ENCODE measurements around the gene COX7A2.
A peak's percentile ranks its signal among the peaks of the same experiment; 100 is the strongest.

The COX7A2 gene

DNA sequence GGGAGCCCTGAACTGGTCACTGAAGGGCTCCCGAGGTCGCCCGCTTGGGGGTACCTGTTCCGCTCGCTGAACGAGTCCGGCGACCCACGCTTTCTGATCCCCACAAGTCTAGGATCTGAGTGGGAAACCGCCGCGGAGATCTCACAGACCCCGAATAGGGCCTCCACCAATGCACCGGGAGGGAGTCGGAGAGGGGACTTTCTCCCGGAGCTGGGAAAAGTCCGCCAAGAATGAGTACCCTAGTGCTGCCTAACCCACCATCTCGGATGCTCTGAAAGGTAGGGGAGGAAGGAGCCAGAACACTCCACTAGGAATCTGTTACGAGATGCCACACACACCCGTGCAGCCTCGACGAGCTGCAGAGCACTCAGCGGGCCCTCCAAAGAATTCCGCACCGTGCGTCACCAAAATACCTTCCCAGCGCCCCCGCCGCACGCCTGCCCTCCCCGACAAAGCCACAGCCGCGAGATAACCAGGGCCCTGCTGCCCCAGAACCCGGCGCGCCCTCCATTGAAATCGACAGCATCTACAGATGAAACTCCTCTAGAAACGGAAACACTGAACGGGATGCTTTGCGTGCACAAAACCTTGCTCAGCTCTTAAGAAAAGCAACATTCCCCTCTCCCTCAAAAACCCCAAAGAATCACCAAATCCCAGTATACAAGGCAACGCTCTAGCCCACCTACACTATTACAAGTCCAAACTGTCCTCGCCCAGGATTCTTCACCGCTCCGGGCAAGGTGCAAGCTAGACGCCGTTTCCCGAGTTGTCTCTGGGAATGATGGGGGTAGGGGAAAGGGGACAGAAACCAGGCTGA is 38.4 kb downstream of the COX7A2 start:
- Mint-ChIP-seq H3K9me3 (no peaks in the 10 kb centered on the region), H3K27ac (no peak overlapping the region), H3K4me1 (peaks cover 55% of the 10 kb centered on the region), H3K4me3 (peak overlapping the region; percentile 66), H3K27me3 (peaks cover 84% of the 10 kb centered on the region), H3K36me3 (ENCODE audit: low read depth) (no peaks in the 10 kb centered on the region)
- ATAC-seq = peak; percentile 3
- peak; percentile 27 for DNase-seq

- peaks cover 55% of the 10 kb centered on the region for H3K4me1 Mint-ChIP-seq
- H3K4me3 Mint-ChIP-seq = peak overlapping the region; percentile 66
- peaks cover 87% of the 10 kb centered on the region for H3K27me3 Mint-ChIP-seq
Observed at GRCh38 chr6:75204217-75204958, 39.2 kb downstream of the COX7A2 start.

DNA sequence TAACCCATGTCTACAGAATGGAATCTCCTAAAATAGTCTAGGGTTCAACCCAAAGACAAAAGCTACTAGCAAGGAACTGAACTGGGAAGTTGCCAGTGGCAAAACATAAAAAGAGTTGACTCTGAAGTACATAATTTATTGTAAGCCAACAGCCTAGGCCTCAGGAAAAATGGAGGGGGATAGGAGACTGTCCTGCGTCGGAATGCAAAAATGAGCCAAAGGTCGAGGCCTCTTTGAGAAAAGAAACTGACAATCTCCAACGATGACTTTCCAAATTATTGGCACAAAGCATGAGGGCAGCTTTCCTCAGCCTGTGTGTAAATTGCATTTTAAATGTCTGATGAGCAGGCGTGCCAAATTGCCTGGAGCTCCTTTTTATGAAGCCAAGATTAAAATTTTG is 39.9 kb downstream of the COX7A2 start:
- ATAC-seq (no peak), DNase-seq (no peak)
- peaks cover 50% of the 10 kb centered on the region for H3K4me1 Mint-ChIP-seq

More at GRCh38 chr6:75204217-75204958, 39.2 kb downstream of the COX7A2 start:
- no peak for ATAC-seq
- H3K27ac Mint-ChIP-seq = no peak overlapping the region
- H3K36me3 Mint-ChIP-seq (ENCODE audit: low read depth) = no peaks in the 10 kb centered on the region
- DNase-seq = peak; percentile 55
- H3K9me3 Mint-ChIP-seq = no peaks in the 10 kb centered on the region

DNA sequence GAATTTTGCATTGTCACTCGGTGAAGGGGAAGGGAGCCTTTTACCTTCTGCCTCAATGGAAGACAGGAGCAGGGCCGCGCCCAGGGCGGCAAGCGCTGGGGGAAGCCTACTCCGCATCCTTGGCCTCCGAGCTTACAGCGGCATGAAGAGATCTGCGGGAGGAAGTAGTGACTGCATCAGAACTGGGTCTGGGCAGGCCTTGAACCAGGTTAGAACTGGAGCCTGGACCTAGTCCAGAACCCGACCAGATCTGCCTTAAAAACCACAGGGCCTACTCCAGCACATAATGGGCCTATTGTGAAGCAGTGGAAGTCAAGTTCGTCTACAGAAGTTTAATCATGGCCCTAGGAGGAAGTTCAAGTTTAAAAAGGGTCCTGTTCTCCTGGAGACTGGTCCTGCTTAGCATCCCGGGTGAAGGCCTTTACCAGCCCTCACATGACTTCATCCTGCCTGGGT is 40.9 kb downstream of the COX7A2 start:
- DNase-seq (no peak), ATAC-seq (no peak)
- Mint-ChIP-seq H3K9me3 (no peaks in the 10 kb centered on the region), H3K4me3 (no peak overlapping the region), H3K36me3 (ENCODE audit: low read depth) (no peaks in the 10 kb centered on the region), H3K4me1 (peaks cover 42% of the 10 kb centered on the region), H3K27me3 (peaks cover 79% of the 10 kb centered on the region), H3K27ac (no peak overlapping the region)

More for the DNA sequence above, 39.9 kb downstream of the COX7A2 start:
- Mint-ChIP-seq H3K27ac (no peak overlapping the region), H3K36me3 (ENCODE audit: low read depth) (no peaks in the 10 kb centered on the region), H3K4me3 (no peak overlapping the region), H3K9me3 (no peaks in the 10 kb centered on the region), H3K27me3 (peaks cover 85% of the 10 kb centered on the region)

DNA sequence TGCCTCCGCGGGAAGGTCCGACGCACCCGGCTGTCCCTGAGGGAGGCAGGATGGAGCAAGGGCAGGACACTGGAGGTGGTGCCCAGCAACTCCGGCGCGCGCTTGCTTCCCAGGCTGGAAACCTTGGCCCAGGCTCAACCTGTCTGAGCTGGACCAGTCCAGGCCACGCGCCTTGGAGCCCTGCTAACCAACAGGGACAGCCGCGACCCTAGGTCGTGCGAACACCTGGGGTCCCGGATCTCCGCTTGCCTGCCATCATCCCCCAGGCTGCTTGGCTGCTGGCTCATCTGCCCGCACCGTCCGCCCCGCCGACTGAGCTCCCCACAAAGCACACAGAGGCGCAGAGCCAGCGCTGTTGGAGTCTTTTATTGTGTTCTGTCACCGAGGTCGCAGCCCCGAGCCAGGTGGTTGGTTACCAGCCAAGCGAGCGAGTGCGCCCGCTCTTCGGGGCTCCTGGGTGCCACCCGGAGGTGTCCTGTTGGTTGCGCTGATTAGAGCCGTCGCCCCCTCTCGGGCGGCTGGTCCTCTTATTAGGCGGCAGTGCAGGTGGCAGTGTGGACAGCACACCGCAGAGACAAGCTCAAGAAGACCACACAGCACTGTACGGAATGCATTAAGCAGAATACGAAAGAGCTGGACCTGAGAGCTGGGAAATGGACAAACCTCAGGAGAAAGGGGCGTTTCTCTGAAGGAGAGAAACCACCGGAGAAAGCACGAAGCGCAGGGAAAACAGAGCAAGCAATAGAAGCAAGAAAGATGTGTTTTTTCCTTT is 41.5 kb downstream of the COX7A2 start:
- H3K27ac Mint-ChIP-seq = no peak overlapping the region
- H3K4me3 Mint-ChIP-seq = peak overlapping the region; percentile 28
- H3K36me3 Mint-ChIP-seq (ENCODE audit: low read depth) = no peaks in the 10 kb centered on the region
- H3K27me3 Mint-ChIP-seq = peaks cover 74% of the 10 kb centered on the region
- H3K4me1 Mint-ChIP-seq = peaks cover 35% of the 10 kb centered on the region
- DNase-seq (peak; percentile 8), ATAC-seq (peak; percentile 33)
- no peaks in the 10 kb centered on the region for H3K9me3 Mint-ChIP-seq

DNA sequence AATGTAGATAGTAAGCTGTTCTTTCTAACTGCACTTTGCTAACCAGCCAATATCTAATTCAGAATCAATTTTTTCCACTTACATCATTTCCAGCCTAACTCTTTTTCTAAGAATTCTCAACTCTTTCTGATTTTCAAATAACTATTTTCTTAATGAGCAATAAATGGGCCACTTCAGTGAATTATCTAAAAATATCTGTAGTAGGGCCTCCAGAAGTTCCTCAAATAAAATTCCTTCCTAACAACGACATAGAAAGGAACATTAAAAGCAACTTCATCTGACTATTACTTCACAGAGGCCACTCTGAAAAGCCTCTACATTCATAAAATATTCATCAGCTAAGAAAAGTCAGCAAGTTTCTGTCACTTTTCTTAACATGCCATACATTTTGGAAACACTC is 42.6 kb downstream of the COX7A2 start:
- peaks cover 65% of the 10 kb centered on the region for H3K27me3 Mint-ChIP-seq
- no peaks in the 10 kb centered on the region for H3K9me3 Mint-ChIP-seq

GRCh38 chr6:75199889-75200288 is 43.7 kb downstream of the COX7A2 start:
- Mint-ChIP-seq H3K27ac (no peak overlapping the region), H3K4me1 (peaks cover 16% of the 10 kb centered on the region), H3K36me3 (ENCODE audit: low read depth) (no peaks in the 10 kb centered on the region), H3K9me3 (no peaks in the 10 kb centered on the region), H3K27me3 (peaks cover 54% of the 10 kb centered on the region), H3K4me3 (no peak overlapping the region)
- no peak for DNase-seq
- no peak for ATAC-seq

More for the DNA sequence above, 42.6 kb downstream of the COX7A2 start:
- Mint-ChIP-seq H3K36me3 (ENCODE audit: low read depth) (no peaks in the 10 kb centered on the region), H3K27ac (no peak overlapping the region), H3K4me1 (peaks cover 27% of the 10 kb centered on the region), H3K4me3 (no peak overlapping the region)
- DNase-seq (no peak), ATAC-seq (no peak)

DNA sequence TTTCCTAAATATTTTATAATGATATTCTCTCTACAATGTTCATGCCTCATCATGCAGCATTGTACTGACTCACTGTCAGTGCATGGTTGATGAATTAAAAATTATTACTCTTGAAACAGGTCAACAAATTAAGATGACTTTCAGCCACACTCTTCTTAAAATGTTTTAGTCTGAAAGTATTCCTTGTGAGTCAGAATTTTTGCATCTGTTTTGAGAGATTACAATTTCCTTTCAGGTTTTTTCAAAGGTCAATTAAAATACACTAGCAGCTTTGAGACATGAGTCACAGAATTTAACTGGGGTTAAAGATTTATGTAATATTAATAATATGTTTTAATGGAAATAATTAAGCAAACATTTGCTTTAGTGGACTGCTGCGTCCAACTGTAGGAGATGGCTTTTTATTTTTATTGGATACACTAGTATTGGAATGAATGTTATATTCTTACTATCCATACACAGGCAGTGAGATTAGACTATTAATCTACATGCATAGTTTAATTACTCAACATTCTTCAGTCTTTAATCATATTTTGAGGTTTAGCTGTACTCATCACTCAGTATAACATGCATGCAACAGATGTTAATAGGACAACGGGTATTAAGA is 47.4 kb downstream of the COX7A2 start:
- Mint-ChIP-seq H3K27ac (no peak overlapping the region), H3K27me3 (peaks cover 23% of the 10 kb centered on the region), H3K4me3 (no peak overlapping the region), H3K9me3 (no peaks in the 10 kb centered on the region), H3K36me3 (ENCODE audit: low read depth) (no peaks in the 10 kb centered on the region), H3K4me1 (no peaks in the 10 kb centered on the region)
- ATAC-seq (no peak), DNase-seq (no peak)

GRCh38 chr6:75188221-75188925 is 55.2 kb downstream of the COX7A2 start:
- Mint-ChIP-seq H3K27ac (no peak overlapping the region), H3K36me3 (ENCODE audit: low read depth) (no peaks in the 10 kb centered on the region), H3K4me3 (no peak overlapping the region), H3K4me1 (no peaks in the 10 kb centered on the region), H3K9me3 (no peaks in the 10 kb centered on the region), H3K27me3 (peaks cover 12% of the 10 kb centered on the region)
- DNase-seq (no peak), ATAC-seq (no peak)

Data from activated naive CD8-positive, alpha-beta T cell treated with anti-CD3 and anti-CD28 coated beads, Interleukin-2, amount 50 U/mL, for 24 hours (primary cell).